GM12892 (cell line): ENCODE data around the gene PRR14.
"Not testable (repeated sequence)": the region's sequence is repeated elsewhere in the genome, so short reads cannot be mapped to it uniquely, and the experiment has no call there.

ENCODE experiments used
- DNase-seq: peaks from one replicate; pipeline ENCODE4 v3.0.0; 2011; ENCODE audit not compliant: insufficient read length
- FAIRE-seq: peaks from 2 replicates; lab custom pipeline; 2011; peaks lifted over from hg19 to GRCh38; lab: Jason Lieb, UNC
- POLR2A ChIP-seq: IDR thresholded peaks from 2 replicates; pipeline ENCODE4 v1.6.1; 2011; ENCODE audit warnings: low read depth, low read length, control low read depth
- POLR2AphosphoS5 ChIP-seq: IDR thresholded peaks from 2 replicates; pipeline ENCODE4 v1.6.1; 2011; ENCODE audit warnings: low read depth, low read length, control low read depth
- TAF1 ChIP-seq: IDR thresholded peaks from 2 replicates; pipeline ENCODE4 v1.6.1; 2011; ENCODE audit warnings: low read depth, mild to moderate bottlenecking, control low read depth, low read length, borderline replicate concordance

The PRR14 gene

GRCh38 chr16:30700971-30701370 is 50.2 kb downstream of the PRR14 start:
- DNase-seq = no peak
- FAIRE-seq = no peak
- TF ChIP-seq POLR2A = no peak
- TF ChIP-seq TAF1 = no peak
- TF ChIP-seq POLR2AphosphoS5 = no peak

- not testable (repeated sequence) for FAIRE-seq, DNase-seq
Observed at GRCh38 chr16:30703071-30703470, 52.3 kb downstream of the PRR14 start.

GRCh38 chr16:30703971-30704370 is 53.2 kb downstream of the PRR14 start:
- no peak for DNase-seq
- no peak for TF ChIP-seq POLR2A
- no peak for TF ChIP-seq POLR2AphosphoS5
- no peak for TF ChIP-seq TAF1
- no peak for FAIRE-seq
